GM06990 (cell line): ENCODE results near the gene RECK.
"Not testable (repeated sequence)": the region's sequence is repeated elsewhere in the genome, so short reads cannot be mapped to it uniquely, and the experiment has no call there.

Experiments
- DNase-seq: peaks from one replicate; pipeline ENCODE4 v3.0.0-alpha.2; 2011; ENCODE audit not compliant: insufficient read length; ENCODE audit errors: extremely low read depth
- H3K27me3 ChIP-seq: replicated peaks from 2 replicates; pipeline ENCODE4 v1.6.0; 2011; ENCODE audit warnings: low read length; ENCODE audit not compliant: control insufficient read depth, insufficient read depth
- H3K36me3 ChIP-seq: 2 replicates; pipeline ENCODE4 v1.5.1; 2011; ENCODE audit warnings: low read length; ENCODE audit not compliant: control insufficient read depth, insufficient read depth
- H3K4me3 ChIP-seq: replicated peaks from 2 replicates; pipeline ENCODE4 v1.5.1; 2011; ENCODE audit warnings: low read depth, mild to moderate bottlenecking, control low read depth, low read length
- TF ChIP-seq, protein P1 (sequence below): IDR thresholded peaks from 2 replicates; pipeline ENCODE4 v1.5.1; 2011; ENCODE audit warnings: low read length, control low read depth, mild to moderate bottlenecking, inconsistent platforms; ENCODE audit not compliant: insufficient read depth, poor library complexity, severe bottlenecking

RECK gene

DNA sequence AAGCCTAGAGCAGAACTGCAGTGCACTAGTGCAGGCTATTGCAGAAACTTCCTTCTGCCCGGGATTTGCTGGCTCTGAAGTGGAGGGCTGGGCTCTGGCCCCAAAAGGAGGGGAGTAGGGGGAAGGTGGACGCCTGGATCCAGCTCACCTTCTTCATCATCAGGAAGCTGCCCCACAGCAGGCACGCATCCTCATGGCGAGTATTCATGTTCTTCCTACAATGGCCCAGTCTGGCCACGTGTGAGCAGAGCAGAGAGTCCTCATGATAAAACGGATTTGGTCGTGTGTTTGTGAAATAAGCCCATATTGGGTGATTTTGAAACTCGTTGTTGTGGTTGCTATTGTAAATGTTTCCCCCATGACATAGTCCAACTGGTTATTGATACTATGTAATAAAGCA lies 91.6 kb downstream of the RECK start:
- H3K36me3 ChIP-seq, result no peaks in the 10 kb centered on the region
- DNase-seq, result no peak
- no peaks in the 10 kb centered on the region for H3K27me3 ChIP-seq
- TF ChIP-seq, protein P1, sequence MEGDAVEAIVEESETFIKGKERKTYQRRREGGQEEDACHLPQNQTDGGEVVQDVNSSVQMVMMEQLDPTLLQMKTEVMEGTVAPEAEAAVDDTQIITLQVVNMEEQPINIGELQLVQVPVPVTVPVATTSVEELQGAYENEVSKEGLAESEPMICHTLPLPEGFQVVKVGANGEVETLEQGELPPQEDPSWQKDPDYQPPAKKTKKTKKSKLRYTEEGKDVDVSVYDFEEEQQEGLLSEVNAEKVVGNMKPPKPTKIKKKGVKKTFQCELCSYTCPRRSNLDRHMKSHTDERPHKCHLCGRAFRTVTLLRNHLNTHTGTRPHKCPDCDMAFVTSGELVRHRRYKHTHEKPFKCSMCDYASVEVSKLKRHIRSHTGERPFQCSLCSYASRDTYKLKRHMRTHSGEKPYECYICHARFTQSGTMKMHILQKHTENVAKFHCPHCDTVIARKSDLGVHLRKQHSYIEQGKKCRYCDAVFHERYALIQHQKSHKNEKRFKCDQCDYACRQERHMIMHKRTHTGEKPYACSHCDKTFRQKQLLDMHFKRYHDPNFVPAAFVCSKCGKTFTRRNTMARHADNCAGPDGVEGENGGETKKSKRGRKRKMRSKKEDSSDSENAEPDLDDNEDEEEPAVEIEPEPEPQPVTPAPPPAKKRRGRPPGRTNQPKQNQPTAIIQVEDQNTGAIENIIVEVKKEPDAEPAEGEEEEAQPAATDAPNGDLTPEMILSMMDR, result no peak
- no peak overlapping the region for H3K4me3 ChIP-seq

DNA sequence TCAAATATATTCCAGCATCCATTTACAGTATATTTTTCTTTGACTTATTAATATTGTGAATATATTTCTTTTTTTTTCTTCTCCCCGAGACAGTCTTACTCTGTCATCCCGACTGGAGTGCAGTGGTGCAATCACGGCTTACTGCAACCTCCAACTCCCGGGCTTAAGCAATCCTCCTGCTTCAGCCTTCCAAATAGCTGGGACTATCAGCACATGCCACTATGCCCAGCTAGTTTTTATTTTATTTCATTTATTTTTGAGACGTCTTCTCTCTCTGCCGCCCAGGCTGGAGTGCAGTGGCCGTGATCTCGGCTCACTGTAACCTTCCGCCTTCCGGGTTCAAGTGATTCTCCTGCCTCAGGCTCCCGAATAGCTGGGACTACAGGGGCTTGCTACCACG lies 92.4 kb downstream of the RECK start:
- no peaks in the 10 kb centered on the region for H3K36me3 ChIP-seq
- no peak for DNase-seq
- H3K4me3 ChIP-seq, result no peak overlapping the region
- no peaks in the 10 kb centered on the region for H3K27me3 ChIP-seq
- TF ChIP-seq, protein P1, result no peak

DNA sequence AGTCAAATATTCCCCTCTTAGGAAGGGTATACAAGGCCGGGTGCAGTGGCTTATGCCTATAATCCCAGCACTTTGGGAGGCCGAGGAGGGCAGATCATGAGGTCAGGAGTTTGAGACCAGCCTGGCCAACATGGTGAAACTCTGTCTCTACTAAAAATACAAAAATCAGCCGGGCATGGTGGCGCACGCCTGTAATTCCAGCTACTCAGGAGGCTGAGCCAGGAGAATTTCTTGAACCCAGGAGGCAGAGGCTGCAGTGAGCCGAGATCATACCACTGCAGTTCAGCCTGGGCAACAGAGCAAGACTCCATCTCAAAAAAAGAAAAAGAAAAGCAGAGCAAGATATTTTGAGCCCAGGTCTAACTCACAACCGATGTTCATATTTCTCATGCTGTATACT lies 95.0 kb downstream of the RECK start:
- H3K27me3 ChIP-seq, H3K36me3 ChIP-seq, DNase-seq, H3K4me3 ChIP-seq: not testable (repeated sequence)

DNA sequence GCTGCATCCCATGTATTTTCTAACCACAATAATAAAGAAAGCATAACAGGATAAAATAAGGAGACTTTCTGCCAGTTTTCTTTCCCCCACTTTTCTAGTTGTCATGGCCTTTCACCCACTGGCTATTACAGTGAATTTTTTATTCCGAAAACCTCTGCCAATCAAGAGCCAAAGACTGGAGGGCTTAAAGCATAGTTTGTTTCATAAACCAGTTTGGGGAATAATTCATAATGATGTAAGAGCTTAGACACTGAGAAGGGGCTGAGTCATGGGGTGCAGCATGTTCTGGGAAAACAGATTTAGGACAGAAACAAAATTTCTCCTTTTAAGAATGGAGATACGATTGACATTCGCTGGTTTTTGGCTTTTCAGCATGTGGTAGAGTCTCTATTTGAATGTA lies 95.4 kb downstream of the RECK start:
- Histone ChIP-seq H3K36me3 (no peaks in the 10 kb centered on the region), H3K4me3 (no peak overlapping the region), H3K27me3 (no peaks in the 10 kb centered on the region; the same call in none of the 2 replicates)
- no peak for DNase-seq
- TF ChIP-seq, protein P1, result no peak

DNA sequence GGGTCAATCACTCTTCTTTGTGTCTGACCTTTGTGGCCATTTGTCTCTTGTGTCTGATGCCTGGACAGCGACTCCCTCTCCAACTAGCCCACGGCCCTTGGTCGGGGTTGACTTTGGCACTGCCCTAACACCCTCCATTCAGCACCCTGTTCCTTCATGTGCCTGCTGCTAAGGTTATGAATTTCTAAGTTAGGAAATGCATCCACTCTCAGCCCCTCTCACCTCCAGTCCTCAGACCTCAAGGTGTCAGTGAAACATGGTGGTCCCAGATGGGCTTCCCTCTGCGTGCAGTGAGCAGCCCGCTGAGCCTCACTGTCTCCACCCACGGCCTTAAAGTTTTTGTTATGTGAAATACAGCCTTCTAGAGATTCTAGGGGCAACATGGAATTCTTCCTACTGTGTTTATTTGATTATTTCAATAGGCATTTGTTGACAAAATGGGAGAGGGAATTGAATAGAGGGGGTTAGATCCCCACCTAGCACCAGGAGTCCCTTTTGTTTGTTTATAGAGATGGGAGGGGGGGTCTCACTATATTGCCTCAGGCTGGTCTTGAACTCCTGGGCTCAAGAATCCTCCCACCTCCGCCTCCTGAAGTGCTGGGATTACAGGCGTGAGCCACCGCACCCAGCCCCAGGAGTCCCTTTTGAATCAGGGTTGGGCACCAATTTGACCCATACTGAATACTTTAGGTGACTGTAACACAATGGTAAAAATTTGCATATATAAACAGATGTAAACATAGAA lies 98.2 kb downstream of the RECK start:
- TF ChIP-seq, protein P1, result no peak
- DNase-seq, result no peak
- no peaks in the 10 kb centered on the region; the same call in none of the 2 replicates for H3K27me3 ChIP-seq

DNA sequence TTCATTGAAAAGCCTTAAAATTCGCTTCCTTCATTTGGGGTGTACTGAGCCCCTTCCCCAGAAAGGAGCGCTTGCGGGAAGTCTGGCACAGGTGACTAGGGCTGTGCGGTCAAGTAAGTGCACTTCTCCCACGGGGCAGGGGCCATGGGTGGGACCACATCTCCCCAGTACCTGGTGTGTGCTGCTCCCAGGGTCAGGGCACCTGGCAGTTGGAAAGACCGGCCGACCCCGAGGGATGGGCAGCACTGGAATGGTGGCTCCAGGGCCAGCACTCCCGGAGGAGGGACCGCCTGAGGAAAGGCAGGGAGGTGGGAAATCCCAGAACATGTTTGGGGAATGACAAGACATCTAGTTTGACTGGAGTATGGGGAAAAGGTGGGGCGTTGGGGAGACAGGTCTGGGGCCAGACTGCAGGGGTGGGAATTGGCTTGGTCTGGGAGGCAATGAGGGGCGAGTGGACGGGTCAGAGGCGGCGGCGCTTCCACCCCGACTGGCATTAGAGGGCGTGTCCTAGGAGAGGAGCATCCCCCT lies 99.1 kb downstream of the RECK start:
- Histone ChIP-seq H3K4me3 (peak overlapping the region; percentile 45), H3K36me3 (no peaks in the 10 kb centered on the region), H3K27me3 (no peaks in the 10 kb centered on the region; the same call in none of the 2 replicates)
- TF ChIP-seq, protein P1, result no peak
- no peak for DNase-seq

More for the DNA sequence above, 98.2 kb downstream of the RECK start:
- H3K4me3 ChIP-seq, result no peak overlapping the region
- H3K36me3 ChIP-seq, result no peaks in the 10 kb centered on the region
